HepG2 (cell line): ENCODE measurements around the gene FAM117A. TPM values are rescaled to one million over a fixed set of nuclear protein-coding genes. Genes with fewer than 3 reads are reported as not detected.
A peak's percentile ranks its signal among the peaks of the same experiment; 100 is the strongest.

Source experiments
- AKNA ChIP-seq: sonication (generic); formaldehyde crosslinking; IDR thresholded peaks from 2 replicates; pipeline ENCODE4 v1.4.0; 2020; ENCODE audit warnings: missing genetic modification reagents, borderline replicate concordance
- HCFC1 ChIP-seq: fragments of 150-350 bp; IDR thresholded peaks from 2 replicates; pipeline ENCODE4 v1.6.1; 2014; ENCODE audit warnings: low read depth, low read length
- IKZF4 ChIP-seq: sonication (generic); formaldehyde crosslinking; IDR thresholded peaks from 2 replicates; pipeline ENCODE4 v1.5.1; 2020; ENCODE audit warnings: borderline replicate concordance, mild to moderate bottlenecking, low read depth, missing genetic modification reagents; ENCODE audit errors: not compliant biosample characterization
- ISX ChIP-seq: sonication (generic); formaldehyde crosslinking; conservative IDR thresholded peaks from 2 replicates; pipeline ENCODE4 v1.5.0; 2020; ENCODE audit warnings: missing genetic modification reagents
- NFYB ChIP-seq: sonication (generic); formaldehyde crosslinking; IDR thresholded peaks from 2 replicates; pipeline ENCODE4 v1.4.0; 2020; ENCODE audit warnings: missing genetic modification reagents
- REST ChIP-seq, 2 experiments: IDR thresholded peaks; 2 replicates each; pipeline ENCODE4 v1.6.1; 2011 to 2012; ENCODE audit warnings: low read length in 2 of 2, borderline replicate concordance in 1 of 2, low read depth in 1 of 2, mild to moderate bottlenecking in 1 of 2, moderate library complexity in 1 of 2
- ZNF597 ChIP-seq: sonication (generic); formaldehyde crosslinking; IDR thresholded peaks from 2 replicates; pipeline ENCODE4 v1.5.0; 2020; ENCODE audit warnings: missing genetic modification reagents
- ZNF749 ChIP-seq: sonication (generic); formaldehyde crosslinking; IDR thresholded peaks from 2 replicates; pipeline ENCODE4 v1.8.0; 2022; ENCODE audit warnings: mild to moderate bottlenecking, missing genetic modification reagents, moderate library complexity, borderline replicate concordance
- polyA plus RNA-seq, 8 experiments: library from polyadenylated mRNA; depleted of rRNA in 3 of 8; stranded (reverse) in 7 of 8; unstranded in 1 of 8; fragments of >200 nt; fragmentation: Illumina TruSeq in 4 of 8; extraction: Trizol in 4 of 8; gene quantifications; 2 replicates each; pipeline versions ENCODE4 v1.2.1 to v1.2.3, GENCODE V29; 2011 to 2016; ENCODE audit warnings: low read depth in 4 of 8, missing spikeins in 1 of 8, mixed read lengths in 1 of 8; ENCODE audit not compliant: insufficient read depth in 1 of 8
- total RNA-seq, 5 experiments: library from RNA; depleted of rRNA; stranded (reverse); fragments of >200 nt; fragmentation: Illumina TruSeq; extraction: Trizol; gene quantifications; 2 replicates each; pipeline ENCODE4 v1.2.3, GENCODE V29; 2016; ENCODE audit warnings: low read depth in 1 of 5
- TF ChIP-seq, protein P1 (sequence below): sonication (generic); formaldehyde crosslinking; IDR thresholded peaks from 2 replicates; pipeline ENCODE4 v1.4.0; 2020; ENCODE audit warnings: low read depth, missing genetic modification reagents
- TF ChIP-seq, protein P2 (sequence below): fragments of 450-650 bp; IDR thresholded peaks from 2 replicates; pipeline ENCODE4 v1.6.1; 2017; ENCODE audit warnings: mild to moderate bottlenecking

The FAM117A gene
- total and polyA plus RNA-seq, 2 of the 13 experiments (the other 11 are each of a cell fraction or from before 2014, with no cell fraction given): 12.1 to 19.8 TPM

DNA sequence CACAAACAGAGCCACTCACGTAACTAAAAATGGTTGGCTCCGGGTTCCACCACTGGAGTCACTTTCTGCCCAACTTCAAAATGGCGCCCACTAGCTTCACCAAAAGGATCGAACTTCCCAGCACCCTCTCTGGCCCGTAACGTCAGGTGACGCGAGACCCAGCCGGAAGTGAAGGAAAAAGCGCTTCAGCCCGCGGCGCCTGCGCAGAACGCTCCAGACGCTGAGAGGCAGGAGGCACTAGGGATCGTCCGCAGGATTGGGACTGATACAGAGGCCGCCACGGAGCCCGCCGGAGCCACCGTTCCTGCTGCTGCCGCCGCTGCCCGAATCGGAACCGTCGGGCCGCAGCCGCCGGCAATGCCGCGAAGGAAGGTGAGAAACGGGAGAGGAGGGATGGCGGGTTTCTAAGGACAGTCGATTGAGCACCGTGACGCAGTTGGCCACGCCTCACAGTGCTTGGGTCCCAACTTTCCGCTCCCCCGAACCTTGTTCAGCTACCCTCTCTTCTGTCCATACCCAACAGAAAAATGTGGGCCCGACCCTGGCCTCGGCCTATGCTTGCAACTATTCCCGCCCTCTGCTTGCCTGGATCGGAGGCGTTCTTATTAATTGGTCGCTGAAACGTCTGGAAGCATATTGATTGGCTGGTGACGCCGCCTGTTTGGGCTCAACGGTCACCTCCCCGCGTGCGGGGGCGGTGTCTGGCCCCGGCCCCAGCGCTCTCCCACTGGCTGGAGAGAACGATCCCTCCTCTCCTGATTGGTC, 24.7 kb upstream of the FAM117A start, which contains the start of gene KAT7 (continued):
- TF ChIP-seq, protein P1, sequence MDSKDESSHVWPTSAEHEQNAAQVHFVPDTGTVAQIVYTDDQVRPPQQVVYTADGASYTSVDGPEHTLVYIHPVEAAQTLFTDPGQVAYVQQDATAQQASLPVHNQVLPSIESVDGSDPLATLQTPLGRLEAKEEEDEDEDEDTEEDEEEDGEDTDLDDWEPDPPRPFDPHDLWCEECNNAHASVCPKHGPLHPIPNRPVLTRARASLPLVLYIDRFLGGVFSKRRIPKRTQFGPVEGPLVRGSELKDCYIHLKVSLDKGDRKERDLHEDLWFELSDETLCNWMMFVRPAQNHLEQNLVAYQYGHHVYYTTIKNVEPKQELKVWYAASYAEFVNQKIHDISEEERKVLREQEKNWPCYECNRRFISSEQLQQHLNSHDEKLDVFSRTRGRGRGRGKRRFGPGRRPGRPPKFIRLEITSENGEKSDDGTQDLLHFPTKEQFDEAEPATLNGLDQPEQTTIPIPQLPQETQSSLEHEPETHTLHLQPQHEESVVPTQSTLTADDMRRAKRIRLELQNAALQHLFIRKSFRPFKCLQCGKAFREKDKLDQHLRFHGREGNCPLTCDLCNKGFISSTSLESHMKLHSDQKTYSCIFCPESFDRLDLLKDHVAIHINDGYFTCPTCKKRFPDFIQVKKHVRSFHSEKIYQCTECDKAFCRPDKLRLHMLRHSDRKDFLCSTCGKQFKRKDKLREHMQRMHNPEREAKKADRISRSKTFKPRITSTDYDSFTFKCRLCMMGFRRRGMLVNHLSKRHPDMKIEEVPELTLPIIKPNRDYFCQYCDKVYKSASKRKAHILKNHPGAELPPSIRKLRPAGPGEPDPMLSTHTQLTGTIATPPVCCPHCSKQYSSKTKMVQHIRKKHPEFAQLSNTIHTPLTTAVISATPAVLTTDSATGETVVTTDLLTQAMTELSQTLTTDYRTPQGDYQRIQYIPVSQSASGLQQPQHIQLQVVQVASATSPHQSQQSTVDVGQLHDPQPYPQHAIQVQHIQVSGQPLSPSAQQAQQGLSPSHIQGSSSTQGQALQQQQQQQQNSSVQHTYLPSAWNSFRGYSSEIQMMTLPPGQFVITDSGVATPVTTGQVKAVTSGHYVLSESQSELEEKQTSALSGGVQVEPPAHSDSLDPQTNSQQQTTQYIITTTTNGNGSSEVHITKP (CRISPR knock-in tag): peak; percentile 90
- peak; percentile 92 for TF ChIP-seq HCFC1
- TF ChIP-seq ZNF749 (CRISPR knock-in tag): peak; percentile 82; the same call in 1 of the 2 replicates
- peak; percentile 78 for TF ChIP-seq IKZF4 (CRISPR knock-in tag)
- peak in 1 of 2 experiments; percentile 63; a peak in 1 of 4 replicates for TF ChIP-seq REST (IDR thresholded peaks at IDR 0.05; ENCODE audit: borderline replicate concordance in 1 of 2, low read depth in 1 of 2, low read length in 2 of 2)
- TF ChIP-seq, protein P2, sequence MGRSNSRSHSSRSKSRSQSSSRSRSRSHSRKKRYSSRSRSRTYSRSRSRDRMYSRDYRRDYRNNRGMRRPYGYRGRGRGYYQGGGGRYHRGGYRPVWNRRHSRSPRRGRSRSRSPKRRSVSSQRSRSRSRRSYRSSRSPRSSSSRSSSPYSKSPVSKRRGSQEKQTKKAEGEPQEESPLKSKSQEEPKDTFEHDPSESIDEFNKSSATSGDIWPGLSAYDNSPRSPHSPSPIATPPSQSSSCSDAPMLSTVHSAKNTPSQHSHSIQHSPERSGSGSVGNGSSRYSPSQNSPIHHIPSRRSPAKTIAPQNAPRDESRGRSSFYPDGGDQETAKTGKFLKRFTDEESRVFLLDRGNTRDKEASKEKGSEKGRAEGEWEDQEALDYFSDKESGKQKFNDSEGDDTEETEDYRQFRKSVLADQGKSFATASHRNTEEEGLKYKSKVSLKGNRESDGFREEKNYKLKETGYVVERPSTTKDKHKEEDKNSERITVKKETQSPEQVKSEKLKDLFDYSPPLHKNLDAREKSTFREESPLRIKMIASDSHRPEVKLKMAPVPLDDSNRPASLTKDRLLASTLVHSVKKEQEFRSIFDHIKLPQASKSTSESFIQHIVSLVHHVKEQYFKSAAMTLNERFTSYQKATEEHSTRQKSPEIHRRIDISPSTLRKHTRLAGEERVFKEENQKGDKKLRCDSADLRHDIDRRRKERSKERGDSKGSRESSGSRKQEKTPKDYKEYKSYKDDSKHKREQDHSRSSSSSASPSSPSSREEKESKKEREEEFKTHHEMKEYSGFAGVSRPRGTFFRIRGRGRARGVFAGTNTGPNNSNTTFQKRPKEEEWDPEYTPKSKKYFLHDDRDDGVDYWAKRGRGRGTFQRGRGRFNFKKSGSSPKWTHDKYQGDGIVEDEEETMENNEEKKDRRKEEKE: no peak
- TF ChIP-seq AKNA (CRISPR knock-in tag): 0 out of 2 replicates have a peak, but pooled peaks have one; percentile 94
- no peak for TF ChIP-seq ZNF597
- TF ChIP-seq NFYB: peak; percentile 99
- TF ChIP-seq ISX (CRISPR knock-in tag): no peak
